ENCODE data around the gene MBTPS1. TPM values are rescaled to one million over a fixed set of nuclear protein-coding genes. Genes with fewer than 3 reads are reported as not detected.

MBTPS1 gene
- total RNA-seq, 1 donor from 2014 or later, result 95.6 TPM

DNA sequence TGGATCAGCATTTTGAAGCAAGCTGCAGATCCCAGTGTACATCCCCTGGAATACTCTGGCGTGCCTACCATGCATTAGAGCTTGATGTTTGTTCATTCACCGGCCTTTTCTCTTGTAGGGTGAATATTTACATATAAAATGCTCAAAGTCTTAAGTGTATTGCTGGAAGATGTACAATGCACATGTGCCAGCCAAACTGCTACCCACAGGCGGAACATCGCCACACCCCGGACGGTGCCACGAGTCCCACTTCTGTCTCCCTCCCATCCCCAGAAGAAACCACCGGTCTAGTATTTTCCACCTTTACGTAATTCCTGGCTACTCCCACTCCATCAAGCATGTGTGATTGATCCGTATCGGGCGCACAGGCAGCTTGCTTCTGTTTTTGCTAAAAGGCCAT is 78.3 kb downstream of the MBTPS1 start:
- intact Hi-C loops (cut with DNase I), result no loop called here
- Histone ChIP-seq H3K4me3 (no peak overlapping the region), H3K9me3 (peaks cover 0 to 15% of the 10 kb centered on the region in 2 donors), H3K36me3 (no peaks in the 10 kb centered on the region), H3K4me1 (no peaks in the 10 kb centered on the region), H3K27me3 (no peaks in the 10 kb centered on the region), H3K27ac (no peak overlapping the region)
- no peak for DNase-seq (ENCODE audit: low spot score in 2 of 2)
- TF ChIP-seq, protein P1, sequence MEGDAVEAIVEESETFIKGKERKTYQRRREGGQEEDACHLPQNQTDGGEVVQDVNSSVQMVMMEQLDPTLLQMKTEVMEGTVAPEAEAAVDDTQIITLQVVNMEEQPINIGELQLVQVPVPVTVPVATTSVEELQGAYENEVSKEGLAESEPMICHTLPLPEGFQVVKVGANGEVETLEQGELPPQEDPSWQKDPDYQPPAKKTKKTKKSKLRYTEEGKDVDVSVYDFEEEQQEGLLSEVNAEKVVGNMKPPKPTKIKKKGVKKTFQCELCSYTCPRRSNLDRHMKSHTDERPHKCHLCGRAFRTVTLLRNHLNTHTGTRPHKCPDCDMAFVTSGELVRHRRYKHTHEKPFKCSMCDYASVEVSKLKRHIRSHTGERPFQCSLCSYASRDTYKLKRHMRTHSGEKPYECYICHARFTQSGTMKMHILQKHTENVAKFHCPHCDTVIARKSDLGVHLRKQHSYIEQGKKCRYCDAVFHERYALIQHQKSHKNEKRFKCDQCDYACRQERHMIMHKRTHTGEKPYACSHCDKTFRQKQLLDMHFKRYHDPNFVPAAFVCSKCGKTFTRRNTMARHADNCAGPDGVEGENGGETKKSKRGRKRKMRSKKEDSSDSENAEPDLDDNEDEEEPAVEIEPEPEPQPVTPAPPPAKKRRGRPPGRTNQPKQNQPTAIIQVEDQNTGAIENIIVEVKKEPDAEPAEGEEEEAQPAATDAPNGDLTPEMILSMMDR (IDR thresholded peaks at IDR 0.05), result no peak

DNA sequence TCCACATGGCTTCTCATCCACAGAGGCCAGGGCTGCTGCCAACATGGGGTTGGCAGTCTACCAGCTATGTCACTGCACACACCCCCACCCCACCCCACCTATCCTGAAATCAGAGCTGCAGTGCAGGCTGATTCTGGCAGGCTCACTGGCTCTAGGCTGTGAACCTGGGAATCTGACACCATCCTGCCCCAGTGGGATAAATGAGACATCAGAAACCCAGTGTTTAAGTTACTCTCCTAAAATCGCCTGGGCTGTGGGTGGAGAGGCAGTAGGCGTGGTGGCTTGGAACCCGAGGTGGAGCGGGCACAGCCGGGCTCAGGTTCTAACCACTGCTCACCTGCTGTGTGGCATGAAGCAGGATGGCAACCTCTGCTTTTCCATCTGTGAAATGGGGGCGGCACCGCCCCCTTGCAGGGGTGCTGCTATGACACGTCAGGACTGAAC is 79.7 kb downstream of the MBTPS1 start:
- Histone ChIP-seq H3K27me3 (no peaks in the 10 kb centered on the region), H3K9me3 (peaks cover 0 to 15% of the 10 kb centered on the region in 2 donors), H3K36me3 (no peaks in the 10 kb centered on the region), H3K4me1 (no peaks in the 10 kb centered on the region), H3K4me3 (no peak overlapping the region), H3K27ac (no peak overlapping the region)
- no peak for DNase-seq (ENCODE audit: low spot score in 2 of 2)
- intact Hi-C loops (cut with DNase I), result no loop called here
- TF ChIP-seq, protein P1 (IDR thresholded peaks at IDR 0.05), result no peak

DNA sequence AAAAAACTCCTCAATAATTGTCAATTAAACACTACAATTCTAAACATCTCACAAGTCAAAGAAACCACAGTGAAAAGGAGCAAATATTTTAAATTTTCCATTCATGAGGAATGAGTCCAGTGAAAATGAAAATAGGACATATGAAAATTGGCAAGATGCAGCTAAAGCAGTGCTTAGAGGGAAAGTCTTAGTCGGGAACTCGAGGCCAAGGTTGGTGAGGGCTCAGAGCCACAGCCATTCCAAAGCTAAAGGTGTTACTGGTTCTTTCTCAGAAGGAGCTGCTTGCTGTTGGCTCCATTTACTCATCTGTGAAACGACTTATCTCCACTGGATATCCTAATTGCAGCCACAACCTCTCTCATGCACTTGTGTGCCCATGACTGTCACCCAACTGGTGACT is 80.6 kb downstream of the MBTPS1 start:
- Histone ChIP-seq H3K4me3 (no peak overlapping the region), H3K27me3 (no peaks in the 10 kb centered on the region), H3K36me3 (no peaks in the 10 kb centered on the region), H3K27ac (no peak overlapping the region), H3K4me1 (no peaks in the 10 kb centered on the region), H3K9me3 (peaks cover 0 to 15% of the 10 kb centered on the region in 2 donors)
- no peak for DNase-seq (ENCODE audit: low spot score in 2 of 2)
- TF ChIP-seq, protein P1 (IDR thresholded peaks at IDR 0.05), result no peak
- intact Hi-C loops (cut with DNase I), result no loop called here

DNA sequence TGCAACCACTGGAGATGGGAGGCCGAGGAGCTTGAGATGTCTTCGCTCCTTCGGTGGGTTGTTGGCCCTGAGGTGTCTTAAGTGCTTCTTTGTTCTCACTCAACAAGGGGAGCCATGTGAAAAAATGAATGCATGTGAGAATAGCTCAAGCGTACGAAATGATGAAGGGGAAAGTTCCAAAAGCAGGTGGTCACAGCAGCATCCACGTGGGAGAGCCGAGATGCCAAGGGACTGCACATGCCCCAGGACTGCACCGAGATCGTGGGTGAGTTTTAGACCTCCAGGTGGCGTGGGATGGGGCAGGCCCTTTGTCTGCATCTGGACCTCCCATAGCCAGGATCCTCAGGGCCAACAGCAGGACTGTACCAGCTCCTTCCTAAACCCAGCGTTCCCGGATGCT is 82.2 kb downstream of the MBTPS1 start:
- Histone ChIP-seq H3K4me1 (no peaks in the 10 kb centered on the region), H3K9me3 (peaks cover 0 to 15% of the 10 kb centered on the region in 2 donors), H3K4me3 (no peak overlapping the region), H3K27me3 (no peaks in the 10 kb centered on the region), H3K27ac (no peak overlapping the region), H3K36me3 (no peaks in the 10 kb centered on the region)
- DNase-seq (ENCODE audit: low spot score in 2 of 2), result no peak
- TF ChIP-seq, protein P1 (IDR thresholded peaks at IDR 0.05), result no peak
- intact Hi-C loops (cut with DNase I), result no loop called here

DNA sequence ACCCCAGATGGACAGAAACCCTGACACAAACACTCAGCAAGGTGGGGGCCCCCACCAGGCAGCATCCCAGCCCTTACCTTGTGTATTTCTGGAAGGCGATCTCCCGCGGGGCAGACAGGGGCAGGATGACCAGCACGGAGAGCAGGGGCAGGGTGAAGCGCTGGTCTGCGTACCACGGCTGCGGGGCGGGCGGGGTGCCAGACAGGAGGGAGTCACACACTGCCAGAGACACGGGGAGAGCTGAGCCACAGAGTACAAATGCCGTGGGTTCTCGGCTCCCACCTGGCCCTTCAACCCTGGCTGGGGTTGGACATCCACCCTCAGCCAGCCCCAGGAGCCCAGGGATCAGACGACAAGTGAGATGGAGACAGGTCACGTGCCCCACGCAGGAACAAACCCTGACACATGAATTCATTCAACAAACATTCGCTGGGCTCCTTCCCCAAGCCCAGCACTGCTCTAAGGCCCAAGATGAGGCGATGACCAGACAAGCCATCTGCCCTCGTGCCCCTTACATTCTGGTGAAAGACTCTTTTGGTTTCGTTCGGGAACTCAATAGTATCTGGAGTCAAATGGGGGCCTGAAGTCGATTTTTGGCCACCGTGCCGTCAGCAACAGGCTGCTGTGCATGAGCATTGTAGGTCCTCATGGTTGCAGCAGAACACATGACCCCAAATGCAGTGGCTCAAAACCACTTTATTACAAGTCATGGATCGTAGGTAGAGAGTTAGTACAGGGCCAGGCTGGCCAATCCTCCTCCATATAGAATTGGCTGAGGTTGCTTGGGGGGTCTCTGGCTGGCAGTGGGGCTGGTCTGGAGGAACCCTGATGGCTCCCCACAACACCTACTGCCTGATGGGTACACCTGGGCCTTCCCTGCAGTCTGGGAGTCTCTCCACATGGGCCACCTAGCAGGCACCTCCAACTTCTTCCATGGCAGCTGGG is 83.2 kb downstream of the MBTPS1 start:
- H3K9me3 ChIP-seq, result peaks cover 0 to 15% of the 10 kb centered on the region in 2 donors
- TF ChIP-seq, protein P1 (IDR thresholded peaks at IDR 0.05), result no peak
- H3K36me3 ChIP-seq, result no peaks in the 10 kb centered on the region
- no peaks in the 10 kb centered on the region for H3K4me1 ChIP-seq
- H3K27ac ChIP-seq, result no peak overlapping the region
- H3K27me3 ChIP-seq, result no peaks in the 10 kb centered on the region
- no peak for DNase-seq (ENCODE audit: low spot score in 2 of 2)
- no peak overlapping the region for H3K4me3 ChIP-seq
- intact Hi-C loops (cut with DNase I), result no loop called here

All from ascending aorta (tissue), 2 donors.